GM20431 (cell line): ENCODE data around the gene EMILIN1.
"Not testable (repeated sequence)": the region's sequence is repeated elsewhere in the genome, so short reads cannot be mapped to it uniquely, and the experiment has no call there.

Experiments used
- in situ Hi-C: fragments of 300-500 bp; cut with MseI, MboI; formaldehyde crosslinking; loops from one replicate; pipeline ENCODE4 v1.15.0; 2020; ENCODE audit warnings: low sequenced_read_pairs; ENCODE audit not compliant: unreplicated experiment

EMILIN1 gene

GRCh38 chr2:27053321-27053720 lies 25.1 kb upstream of the EMILIN1 start:
- in situ Hi-C loops, result no loop called here

- in situ Hi-C loops, result no loop called here
These were observed 24.6 kb upstream of the EMILIN1 start for GRCh38 chr2:27053776-27054175.

DNA sequence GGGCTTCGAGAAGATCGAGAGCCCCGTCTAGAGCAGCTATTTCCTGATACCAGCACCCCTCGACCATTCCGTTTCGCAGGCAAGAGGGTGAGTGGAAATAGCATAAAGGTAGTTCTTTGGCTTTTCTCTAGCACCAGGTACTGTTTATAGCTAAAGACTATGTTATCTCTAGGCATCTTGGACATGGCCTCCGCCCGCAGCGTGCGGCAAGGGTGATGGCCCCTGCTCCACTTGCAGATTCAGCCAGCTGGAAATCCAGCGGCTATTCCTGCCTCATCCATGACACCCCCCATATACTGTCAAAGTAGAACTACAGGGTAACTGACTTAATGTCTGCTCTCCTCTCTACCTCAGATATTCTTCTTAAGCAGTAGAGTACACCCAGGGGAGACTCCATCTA lies 23.7 kb upstream of the EMILIN1 start:
- in situ Hi-C loops, result no loop called here

DNA sequence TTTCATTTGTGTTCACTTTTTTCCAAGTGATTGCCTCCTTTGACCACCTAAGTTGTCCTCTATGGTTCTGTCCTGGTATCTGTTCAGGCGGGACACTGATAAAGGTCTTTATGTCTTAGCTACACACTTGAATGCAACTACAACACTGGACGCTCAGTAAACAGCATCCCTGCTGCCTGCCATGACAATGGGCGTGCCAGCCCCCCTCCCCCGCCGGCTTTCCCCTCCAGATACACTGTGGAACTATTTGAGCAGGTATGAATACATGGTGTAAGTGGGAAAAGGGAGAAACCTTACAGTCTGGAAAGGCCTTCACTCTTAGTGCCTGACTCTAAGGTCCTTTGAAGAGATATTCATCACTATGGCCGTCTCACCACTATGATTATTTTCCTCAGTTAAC lies 21.2 kb upstream of the EMILIN1 start:
- in situ Hi-C loops, result no loop called here

DNA sequence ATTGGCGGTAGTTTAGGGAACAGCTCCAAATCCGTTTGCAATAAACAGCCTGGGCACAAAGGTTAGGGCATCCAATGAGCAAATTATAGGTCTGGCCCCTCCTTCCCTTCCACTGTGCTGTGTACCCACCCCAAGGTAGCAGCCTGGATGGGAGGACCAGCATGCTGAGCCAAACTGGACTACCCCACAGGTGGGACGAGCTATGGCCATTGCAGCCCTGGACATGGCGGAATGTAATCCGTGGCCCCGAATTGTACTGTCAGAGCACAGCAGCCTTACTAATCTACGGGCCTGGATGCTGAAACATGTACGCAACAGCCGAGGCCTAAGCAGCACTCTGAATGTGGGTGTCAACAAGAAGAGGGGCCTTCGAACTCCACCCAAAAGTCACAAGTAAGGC lies 20.2 kb upstream of the EMILIN1 start:
- in situ Hi-C loops, result no loop called here

- in situ Hi-C loops, result no loop called here
These were observed 19.1 kb upstream of the EMILIN1 start for GRCh38 chr2:27059141-27059820.

GRCh38 chr2:27060323-27060722 lies 18.1 kb upstream of the EMILIN1 start:
- in situ Hi-C loops, result no loop called here

GRCh38 chr2:27065128-27065527 lies 13.3 kb upstream of the EMILIN1 start:
- in situ Hi-C loops, result no loop called here

- in situ Hi-C loops, result no loop called here
These were observed 11.0 kb upstream of the EMILIN1 start for GRCh38 chr2:27067385-27067784.

GRCh38 chr2:27069436-27069835 lies 9.0 kb upstream of the EMILIN1 start:
- in situ Hi-C loops, result no loop called here

- in situ Hi-C loops, result no loop called here
These were observed 8.3 kb upstream of the EMILIN1 start for GRCh38 chr2:27069961-27070618.

DNA sequence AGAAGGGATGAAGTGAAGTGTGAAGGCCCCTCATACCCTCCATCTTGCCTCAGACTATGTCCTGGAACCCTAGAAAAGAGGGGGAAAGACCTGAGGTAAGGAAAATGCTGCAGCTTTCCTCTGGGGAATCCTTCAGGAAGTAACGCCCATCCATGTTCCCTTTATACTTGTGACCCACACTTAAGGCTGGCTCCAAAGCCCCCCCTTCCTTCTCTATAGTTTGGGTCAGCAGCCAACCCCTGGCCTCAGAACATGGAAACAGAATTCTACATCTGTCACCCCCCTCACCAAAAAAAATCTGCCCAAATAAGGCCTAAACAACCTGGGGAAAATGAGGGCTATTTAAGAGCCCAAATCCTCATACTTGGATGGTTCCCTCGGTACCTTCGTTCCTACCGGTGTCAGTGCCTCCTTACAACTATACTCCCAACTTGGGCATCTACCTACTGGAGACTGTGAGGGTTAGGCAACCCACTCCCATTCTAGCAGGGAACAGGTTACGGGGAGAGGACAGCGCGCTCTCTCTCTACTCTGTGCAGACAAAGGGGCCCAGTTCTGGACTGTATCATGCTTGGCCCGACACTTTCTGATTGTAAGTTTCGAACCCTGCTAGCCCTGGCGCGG lies 7.7 kb upstream of the EMILIN1 start:
- in situ Hi-C loops, result no loop called here

DNA sequence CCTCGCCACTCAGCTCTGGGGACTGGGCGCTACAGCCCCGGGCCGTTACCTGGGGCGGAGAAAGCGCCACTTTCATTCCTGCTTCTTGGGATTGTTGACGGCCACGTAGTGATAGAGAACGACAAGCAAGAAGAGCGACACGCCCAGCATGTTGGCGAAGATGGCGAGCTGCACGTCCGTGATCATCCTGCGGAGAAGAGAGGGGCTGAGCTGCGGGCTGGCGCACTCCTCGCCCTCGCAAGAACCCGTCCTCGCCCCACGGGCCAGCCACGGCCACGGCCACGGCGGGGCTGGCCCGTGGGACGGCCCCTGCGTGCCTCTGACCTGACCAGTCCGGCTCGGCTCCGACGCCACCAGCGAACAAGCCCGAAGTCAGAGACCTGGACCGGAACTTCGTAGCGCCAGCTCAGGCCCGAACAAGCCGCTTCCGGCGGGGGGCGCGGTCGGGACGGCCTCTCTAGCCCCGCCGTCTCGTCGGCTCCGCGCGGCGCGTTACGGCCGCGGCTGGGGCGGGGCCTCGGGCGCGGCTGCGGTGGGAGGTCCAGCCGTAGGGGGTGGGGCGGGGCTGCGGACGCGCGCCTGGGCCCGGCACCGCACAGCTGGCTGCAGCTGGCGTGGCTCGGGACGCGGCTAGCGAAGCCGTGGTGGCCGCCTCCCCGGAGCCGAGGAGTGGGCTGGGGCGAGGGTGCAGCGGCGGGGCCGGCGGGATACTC lies 7.0 kb upstream of the EMILIN1 start, which contains the start of gene OST4:
TSS of gene OST4 (minus strand) at position 378 of the 713 bp plus-strand sequence.
- in situ Hi-C loops, result no loop called here

DNA sequence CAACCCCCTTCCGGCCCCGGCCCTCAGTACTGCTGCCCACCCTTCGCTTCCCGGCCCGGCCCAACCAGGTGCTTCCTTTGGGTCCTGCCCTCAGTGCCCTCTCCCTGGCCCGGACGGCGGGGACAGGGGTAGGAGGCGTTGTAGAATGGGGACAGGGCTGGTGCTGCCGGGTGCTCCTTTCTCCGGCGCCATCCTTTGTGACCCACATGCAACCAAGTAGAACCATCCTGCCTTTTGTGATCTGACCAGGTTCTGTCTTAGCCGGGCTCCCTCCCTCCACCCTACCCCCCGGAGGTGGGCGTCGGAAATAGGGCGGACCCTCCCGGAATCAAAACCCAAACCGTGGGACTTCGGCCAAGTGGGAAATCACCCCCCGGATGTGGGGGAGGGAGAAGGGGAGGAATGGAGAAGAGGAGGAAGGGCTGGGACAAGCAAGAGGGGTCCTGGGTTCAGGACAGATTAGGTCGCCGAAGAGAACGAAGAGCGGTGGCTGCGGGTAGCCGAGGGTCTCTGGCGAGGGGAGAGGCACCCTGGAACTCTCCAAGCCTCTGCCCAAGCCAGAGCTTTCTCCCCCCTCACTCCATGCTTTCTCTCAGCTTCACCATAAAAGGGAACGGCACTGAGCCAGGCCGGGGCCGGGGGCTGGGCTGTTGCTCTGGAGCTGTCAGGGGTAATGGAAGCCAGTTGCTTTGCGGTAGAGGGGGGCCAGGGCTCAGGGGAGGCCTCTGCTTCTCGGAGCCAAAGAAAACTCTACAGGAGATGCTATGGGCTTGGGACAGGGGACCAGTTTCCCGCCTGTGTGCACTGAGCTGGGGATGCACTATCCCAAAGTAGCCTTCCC lies 6.2 kb upstream of the EMILIN1 start:
- in situ Hi-C loops, result no loop called here

DNA sequence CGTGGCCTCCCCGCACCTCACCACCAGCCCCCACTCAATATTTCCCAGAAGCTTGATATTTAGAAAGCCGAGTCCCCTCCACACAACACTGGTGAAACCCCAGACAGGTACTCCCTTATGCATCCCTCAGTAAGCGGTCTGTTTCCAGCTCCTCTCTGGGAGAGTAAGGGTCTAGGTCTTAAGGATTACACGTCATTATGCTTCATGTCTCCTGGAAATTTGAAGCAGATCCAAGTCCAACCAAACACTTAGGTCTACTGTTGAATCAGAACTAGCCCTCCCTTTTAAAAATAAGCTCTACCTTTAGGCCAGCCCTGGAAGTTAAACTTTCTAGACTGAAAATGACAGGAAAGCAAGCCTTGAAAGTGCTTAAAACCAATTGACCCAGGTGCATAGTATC lies 5.5 kb upstream of the EMILIN1 start:
- in situ Hi-C loops, result no loop called here

GRCh38 chr2:27073782-27074181 lies 4.6 kb upstream of the EMILIN1 start:
- in situ Hi-C loops, result no loop called here

- in situ Hi-C loops, result no loop called here
These were observed 3.5 kb upstream of the EMILIN1 start for GRCh38 chr2:27074738-27075565.

GRCh38 chr2:27075566-27075871 lies 2.9 kb upstream of the EMILIN1 start:
- in situ Hi-C loops, result not testable (repeated sequence)

- in situ Hi-C loops, result no loop called here
These were observed 2.1 kb upstream of the EMILIN1 start for GRCh38 chr2:27076323-27076722.
